Measurements from ENCODE around the gene CHST8.

Gene CHST8

DNA sequence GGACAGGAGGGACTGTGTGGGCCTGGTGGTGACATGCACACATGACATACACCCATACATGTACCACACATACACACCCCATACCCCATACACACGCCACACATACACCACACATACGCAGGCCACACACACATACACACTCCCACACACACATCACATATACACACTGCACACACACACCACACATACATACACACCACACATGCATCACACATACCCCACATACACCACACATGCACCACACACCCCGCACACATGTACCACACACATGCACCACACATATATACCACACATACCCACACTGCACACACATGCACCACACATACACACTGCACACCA is 98.4 kb downstream of the CHST8 start:
- no peak for DNase-seq

DNA sequence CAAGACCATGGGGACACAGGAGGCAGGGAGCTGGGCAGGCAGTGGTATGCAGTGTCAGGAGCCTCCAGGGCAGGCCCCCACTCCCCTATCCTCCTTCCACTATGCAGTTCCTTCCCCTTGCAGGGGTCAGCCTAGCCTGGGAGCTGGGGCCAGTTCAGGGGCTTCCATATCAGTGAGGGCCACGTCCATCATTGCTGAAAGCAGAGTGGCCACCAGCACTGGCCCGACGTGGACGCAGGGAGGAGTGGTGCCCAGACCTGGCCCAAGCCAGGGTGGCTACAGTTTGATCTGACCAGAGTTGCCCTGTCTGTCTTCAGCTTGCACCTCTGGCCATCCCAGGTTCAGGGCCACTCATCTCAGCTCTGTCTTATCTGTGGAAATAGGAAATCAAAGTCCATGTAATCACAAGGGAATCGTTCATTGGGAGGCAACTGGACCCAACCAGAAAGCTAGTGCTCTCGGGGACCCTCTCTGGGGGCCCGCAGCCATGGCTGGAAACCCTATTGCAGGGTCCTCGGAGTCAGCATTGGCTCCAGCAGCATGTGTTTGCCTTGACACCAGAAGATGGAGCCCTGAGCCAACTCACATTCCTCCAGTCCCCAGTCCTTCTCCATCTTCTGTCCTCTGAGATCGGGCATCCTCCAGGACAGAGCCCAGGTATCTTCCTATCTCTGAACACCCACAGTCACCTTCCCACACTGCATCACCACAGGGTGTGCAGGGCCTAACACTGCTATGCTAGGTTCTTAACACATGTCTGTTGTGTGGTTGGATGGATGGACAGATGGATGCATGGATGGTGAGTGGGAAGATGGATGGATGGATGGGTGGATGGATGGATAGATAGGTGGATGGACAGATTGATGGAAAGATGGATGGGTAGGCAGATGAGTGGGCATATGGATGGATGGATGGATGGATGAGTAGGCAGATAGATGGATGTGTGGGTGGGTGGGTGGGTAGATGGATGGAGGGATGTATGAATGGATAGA is 99.2 kb downstream of the CHST8 start:
- no peak for DNase-seq

DNA sequence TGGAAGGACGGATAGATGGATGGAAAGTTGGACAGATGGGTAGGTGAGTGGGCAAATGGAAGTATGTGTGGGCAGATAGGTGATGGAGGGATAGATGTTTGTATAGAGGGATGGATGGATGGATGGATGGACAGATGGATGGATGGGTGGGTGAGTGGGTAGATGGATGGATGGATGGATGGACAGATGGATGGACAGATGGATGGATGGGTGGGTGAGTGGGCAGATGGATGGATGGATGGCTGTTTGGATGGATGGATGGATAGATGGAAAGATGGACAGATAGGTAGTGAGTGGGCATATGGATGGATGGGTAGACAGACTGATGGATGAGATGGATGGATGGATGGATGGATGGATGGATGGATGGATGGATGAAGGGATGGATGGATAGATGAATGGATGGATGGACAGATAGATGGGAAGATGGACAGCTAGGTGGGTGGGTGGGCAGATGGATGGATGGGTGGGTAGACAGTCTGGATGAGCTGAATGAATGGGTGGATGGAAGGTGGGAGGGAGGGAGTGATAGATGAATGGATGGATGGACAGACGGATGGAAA is 100.1 kb downstream of the CHST8 start:
- no peak for DNase-seq

DNA sequence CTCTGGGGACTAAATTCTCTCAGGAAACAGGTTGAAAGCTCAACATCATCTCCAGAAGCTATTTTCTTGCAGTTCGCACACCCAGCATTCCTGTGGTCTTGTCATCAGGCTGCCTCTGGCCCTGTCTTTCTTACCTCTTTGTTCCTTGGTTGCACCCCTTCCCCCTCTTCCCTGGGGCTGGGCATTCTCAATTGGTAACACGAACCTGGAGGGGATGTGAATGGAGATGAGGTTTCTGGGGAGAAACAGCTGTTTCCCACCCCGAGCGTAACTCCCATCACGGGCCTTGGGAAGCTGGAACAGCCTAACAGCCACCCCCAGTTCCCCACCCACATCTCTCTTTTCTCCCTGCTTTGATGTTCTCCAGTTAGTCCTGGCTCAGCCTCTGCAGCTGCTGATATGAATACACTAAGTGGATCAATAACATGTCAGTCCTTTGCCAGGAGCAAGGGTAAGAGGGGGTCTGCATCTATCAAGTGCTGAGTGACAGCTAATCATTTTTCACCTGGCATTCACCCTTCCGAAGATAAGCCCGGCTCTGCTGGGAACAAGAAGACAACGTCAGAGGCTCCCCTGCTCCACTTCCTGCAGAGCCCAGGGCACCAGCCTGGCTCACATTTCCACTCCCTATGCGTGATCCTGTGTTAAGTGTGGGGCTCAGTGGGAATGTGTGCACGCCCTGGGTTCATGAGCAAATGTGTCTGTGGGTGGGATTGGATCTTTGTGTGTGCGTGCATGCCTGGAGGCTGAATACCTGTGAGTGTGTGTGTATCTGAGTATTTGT is 100.9 kb downstream of the CHST8 start:
- DNase-seq = no peak

DNA sequence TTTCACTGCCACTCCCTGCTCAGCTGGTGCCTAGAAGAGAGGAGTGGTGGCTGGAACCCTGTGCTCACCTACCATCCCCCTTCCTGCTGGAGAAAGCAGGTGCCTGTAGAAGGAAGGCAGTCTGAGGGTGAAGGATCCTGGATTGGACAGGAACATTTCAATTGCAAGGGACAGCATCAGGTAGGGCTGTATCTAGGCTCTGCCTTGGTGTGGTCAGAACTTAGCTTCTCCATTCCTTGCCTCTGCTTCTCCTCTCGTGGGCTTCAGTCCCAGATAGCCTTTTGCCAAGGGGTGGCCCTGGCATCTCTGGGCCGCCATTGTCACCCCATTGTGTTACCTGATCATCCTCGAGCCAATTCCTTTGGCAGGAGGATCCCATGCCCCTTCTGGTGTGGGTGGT is 101.8 kb downstream of the CHST8 start:
- DNase-seq = no peak

DNA sequence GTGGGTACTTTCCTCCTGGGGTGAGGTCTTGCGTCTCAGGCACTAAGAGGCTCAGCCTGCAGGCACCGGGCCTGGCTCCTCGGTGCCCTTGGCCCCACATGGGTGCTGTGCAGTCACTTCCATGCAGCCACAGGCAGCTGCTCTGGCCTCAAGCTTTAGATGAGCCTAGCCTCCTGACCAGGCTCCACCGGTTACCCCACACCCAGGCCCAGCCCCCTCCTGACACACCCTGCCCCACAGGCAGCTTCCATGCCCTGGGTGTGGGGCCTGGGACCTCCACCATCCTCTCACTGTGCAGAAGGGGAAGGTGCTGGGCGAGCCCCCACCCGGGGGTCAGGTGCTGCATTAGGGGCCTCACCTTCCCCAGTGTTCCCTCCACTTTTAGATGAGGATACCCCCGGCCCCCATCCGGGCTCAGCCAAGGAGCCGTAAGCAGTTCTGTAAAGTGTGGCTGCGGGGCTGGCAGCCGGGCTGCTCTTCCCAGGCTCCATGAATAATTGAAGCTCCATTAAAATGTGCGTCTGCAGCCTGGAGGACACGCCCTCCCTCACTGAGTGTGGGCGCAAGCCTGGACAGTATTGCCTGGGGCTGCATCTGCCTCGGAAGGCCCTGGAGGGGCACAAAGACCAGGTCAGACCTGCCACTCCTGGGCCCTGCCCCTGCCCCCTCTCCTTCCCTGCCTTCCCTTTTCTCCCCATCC is 102.4 kb downstream of the CHST8 start:
- no peak for DNase-seq

DNA sequence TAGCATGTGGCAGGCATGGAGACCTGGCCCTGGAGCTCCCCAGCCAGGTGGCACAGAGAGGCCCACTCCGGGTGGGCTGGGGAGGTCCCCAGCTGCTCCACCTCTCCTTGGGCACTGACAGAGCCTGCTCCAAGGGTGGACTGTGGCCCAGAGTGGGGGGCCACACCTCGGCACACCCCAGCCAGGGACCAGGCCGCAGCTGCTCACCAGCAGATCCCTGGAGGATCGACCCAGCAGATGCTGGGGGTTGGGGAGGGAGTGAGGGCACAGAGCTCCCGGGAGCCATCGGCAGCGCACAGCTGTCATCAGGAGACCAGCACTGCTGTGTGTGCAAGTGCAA is 102.9 kb downstream of the CHST8 start:
- DNase-seq = no peak

DNA sequence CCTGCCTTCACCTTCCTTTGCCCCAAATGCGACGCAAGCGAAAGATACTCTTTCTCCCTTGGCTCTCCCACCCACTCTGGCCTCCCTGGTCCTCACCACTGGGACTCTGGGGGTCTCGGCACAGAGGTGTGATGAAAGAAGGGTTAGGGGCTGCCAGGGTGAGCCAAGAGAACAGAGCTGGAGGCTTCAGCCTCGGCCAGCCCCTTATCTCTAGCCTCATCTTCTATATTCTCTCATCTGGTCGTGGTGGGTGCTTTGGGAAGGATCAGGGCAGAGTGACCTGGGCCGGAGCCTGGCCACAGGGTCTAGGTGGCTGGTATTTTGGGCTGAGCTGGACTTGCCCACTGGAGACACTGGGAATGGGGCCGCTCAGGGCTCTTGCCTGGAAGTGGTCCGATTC is 103.8 kb downstream of the CHST8 start:
- DNase-seq = no peak

DNA sequence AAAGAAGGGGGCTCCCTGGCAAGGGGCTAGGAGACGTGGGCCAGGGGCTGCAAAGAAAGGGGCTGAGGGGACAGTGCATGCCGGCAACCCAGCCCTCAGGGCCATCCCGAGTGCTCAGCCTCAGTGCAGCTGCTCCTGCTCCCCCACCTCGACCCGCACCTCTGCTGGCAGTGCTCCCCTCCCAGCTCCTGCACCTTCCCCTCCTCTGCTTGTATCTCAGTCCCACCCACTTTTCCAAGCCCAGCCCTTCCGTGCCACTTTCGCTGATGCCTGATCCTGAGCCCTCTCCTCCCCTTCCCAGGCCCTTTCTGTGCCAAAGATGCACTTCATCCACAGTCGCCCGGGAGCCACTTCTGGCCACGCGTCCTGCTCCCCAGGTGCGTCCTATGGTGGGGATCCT is 105.0 kb downstream of the CHST8 start:
- no peak for DNase-seq

DNA sequence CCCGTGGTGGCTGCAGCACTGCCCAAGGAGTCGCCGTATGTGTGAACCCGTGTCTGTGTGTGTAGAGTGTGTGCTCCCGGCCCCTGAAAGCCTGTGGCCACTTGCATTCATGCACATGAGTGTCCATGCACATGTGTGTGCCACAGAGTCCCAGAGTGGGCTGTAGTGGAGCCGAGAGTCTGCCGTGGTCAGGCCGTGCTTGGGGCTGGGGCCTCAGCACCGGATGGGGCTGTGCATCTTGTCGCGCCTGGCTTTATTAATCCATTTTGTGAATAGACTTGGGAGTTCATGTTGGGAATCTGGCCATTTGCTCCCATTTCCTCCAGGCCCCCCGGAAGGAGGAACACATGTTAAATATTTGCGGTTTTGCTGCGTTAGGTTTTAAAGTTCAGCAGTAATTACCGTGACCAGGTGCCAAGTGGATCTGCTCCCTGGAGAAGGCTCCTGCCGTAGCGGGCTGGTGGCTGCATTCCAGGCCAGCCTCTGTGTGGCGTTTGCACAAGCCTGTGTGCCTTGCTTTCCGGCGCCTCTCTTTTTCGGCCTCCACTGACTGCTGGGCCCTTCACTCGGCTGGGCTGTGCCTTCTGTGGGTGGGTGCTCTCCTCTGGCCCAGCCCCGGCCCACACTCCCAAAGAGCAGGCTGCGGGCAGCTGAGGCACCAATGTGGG is 105.7 kb downstream of the CHST8 start:
- DNase-seq = no peak

DNA sequence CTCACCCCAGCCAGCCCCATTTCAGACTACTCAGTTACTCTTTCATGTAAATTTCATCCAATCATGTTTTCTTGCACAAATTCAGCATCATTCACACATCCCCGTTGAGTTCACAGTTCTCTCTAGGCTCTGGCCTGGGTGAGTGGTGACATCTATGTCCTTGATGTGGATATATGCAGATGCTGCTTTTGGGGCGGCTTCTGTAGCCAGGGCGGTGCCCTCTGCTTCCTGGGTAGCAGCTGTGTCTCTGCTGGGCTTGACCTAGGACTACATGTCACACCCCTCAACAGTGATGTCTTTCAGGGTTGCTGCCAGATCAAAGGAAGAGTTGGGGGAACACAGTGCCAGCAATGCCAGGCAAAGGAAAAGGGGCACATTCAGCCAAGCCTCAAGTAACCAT is 106.4 kb downstream of the CHST8 start:
- DNase-seq = no peak

DNA sequence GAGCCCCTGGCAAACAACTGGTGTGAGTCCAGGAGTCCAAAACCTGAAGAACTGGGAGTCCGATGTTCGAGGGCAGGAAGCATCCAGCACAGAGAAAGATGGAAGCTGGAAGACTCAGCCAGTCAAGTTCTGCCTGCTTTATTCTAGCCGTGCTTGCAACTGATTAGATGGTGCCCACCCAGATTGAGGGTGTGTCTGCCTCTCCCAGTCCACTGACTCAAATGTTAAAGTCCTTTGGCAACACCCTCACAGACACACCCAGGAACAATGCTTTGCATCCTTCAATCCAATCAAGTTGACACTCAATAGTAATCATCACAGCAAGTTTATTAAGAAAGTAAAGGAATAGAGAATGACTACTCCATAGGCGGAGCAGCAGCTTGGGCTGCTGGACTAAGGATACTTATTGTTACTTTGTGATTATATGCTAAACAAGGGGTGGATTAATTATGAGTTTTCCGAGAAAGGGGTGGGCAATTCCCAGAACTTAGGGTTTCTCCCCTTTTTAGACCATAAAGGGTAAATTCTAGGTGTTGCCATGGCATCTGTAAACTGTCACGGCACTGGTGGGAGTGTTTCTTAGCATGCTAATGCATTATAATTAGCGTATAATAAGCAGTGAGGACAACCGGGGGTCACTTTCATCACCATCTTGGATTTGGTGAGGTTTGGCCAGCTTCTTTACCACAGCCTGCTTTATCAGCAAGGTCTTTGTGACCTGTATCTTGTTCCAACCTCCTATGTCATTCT is 109.3 kb downstream of the CHST8 start:
- no peak for DNase-seq

DNA sequence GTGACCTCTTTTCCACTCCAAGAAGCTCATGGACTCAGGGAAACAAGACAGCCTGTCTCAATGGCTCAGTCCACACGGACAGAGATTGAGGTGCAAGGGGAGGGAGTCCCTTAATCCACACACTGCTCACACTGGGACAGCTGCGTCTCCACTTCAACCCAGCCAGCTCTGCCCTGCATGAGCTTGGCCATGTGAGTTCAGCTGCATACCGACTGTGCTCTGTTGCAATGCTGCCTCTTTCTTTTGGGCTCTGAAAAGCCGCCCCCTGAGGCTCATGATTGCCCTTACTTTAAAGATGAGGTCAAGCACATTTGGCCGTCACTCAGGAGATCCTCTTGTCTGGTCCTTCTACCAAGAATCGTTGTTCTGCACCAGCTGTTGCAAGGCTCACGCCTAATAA is 110.1 kb downstream of the CHST8 start:
- no peak for DNase-seq

DNA sequence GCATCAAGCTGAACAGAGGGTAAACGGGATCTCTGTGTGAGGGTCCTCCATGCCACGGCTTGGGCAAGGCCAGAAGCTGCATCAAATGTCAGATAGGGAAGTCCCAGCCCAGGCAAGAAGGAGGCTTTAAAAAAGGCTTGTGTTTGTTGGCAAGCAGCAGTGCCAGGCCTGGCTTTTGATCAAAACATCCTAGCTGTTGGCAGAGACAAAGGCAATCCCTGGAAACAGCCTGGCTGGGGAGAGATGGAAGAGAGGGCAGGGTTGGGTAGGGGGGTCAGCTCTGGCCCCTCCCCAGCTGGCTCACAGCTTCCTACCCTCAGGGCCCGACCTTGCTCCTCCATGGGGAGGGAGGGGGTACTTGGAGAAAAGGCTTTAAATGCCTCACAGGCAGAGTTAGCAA is 113.2 kb downstream of the CHST8 start:
- no peak for DNase-seq

DNA sequence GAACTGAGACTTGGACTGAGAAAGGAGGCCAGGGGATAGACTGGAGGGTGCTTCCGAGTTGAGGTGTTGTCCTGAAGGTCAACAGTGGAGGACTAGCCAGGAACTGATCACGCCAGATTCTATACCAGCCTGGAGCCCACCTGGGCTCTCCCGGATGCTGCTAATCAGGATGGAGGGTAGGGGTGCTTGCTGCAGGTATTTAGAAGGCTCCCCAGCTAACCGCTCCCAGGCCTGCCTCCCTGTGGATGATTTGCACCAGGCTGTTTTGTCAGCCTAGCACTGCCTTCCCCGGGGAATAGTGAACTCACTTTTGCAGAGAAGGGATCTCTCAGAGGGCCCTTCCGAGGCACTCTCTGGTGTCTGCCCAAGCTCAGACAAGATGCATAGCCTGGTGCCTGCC is 114.4 kb downstream of the CHST8 start:
- DNase-seq = no peak

DNA sequence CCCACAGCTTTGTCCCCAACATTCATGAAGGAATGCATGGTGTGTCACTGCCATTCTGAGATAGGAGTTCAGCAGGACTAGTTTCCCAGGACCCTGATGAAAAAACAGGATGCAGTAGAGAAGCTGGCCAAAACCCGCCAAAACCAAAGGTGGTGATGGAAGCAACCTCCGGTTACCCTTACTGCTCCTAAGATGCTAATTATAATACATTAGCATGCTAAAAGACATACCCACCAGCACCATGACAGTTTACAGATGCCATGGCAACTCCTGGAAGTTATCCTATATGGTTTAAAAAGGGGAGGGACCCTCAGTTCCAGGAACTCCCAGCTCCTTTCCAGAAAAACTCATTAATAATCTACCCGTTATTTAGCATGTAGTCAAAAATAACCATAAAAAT is 115.0 kb downstream of the CHST8 start:
- DNase-seq = no peak

DNA sequence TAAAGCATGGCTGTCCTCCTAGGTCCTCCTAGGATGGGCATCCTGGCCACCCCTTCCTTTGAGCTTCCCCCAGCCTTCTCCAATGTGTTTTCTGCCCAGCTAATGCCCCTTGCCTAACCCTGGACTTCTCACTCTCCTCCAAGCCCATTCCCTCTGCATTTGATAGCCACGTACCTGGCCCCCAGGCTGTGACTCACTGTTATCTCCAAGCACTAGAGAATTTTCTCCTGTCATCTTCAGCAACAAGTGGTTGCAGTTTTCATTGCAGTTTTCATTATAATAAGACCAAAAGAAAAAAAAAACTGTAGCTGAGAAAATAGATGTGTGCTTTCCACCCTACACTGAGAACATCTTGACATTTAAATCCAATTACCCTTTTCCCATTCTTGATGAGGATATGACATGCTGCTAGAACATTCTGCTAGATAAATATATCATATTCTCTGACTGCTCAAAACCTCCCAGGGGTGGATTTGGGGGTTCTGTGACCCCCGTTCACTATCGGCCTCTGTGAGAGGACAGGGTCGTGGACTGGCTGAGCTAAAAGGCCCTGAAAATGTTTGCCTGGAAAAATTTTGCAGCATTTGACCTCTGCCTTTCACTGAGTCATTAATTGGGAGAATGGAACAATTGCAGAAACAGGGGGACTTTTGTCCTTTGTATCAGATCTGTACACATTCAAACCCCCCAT is 116.1 kb downstream of the CHST8 start:
- no peak for DNase-seq

DNA sequence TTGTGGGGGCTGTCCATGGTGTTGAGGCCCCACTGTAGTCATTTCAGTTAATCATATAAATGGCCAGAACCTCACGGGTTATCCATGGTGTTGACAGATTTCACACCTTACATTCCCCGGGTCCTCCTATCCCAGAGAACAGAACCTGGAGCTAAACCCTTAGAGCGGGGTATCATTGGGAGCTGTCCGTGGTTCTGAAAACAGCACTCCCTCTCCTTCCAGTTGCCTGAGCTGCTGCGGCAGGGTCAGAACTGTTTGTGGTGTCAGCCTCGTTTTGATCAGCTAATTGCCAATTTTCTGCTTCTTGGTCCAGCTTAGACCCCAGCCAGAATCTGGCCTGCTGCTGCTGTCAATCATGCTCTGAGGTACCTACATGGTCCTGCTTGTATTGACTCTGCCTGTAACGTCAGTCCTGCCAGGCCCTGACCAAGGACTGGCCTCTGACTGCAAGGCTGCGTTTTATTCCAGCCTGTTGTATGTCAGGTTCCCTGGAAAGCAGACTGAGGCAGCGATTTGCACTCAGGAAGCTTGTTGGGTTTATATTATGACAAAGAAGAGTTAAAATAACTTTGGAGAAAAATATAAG is 119.2 kb downstream of the CHST8 start:
- peak; percentile 3 for DNase-seq

DNA sequence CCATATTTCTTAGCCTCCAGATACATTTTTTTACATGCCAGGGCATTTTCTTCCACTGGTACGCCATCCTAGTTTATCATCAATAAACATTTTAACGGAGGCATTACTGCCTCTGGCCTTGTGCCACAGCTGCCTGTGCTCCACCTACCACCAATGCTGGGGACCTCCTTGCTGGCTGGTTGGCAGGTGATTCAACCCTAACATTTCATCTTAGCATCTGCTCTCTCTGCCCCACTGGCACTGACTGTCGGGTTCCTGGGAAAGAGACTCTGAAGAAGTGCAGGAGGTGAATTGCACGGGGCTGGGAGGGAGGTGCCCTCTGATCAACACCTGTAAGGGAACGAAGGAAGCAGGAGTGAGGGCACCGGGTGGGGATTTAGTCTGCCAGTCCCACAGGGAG is 123.5 kb downstream of the CHST8 start:
- no peak for DNase-seq

DNA sequence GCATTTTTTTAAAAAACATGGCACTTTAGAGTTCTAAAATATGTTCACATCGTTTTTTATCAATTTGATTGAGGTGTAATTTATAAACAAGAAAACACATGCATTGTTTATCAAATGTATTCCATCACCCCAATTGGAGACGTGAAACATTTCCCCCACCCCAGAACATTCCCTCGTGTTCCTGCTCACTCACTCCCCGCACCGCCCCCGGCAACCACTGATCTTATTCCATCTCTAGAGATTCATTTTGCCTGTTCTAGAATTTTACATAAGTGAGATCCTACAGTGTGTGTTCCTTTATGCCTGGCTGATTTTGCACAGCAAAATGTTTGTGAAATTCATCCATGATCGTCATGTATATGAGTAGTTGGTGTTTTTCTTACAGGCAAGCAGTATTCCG is 124.4 kb downstream of the CHST8 start:
- DNase-seq = no peak

DNA sequence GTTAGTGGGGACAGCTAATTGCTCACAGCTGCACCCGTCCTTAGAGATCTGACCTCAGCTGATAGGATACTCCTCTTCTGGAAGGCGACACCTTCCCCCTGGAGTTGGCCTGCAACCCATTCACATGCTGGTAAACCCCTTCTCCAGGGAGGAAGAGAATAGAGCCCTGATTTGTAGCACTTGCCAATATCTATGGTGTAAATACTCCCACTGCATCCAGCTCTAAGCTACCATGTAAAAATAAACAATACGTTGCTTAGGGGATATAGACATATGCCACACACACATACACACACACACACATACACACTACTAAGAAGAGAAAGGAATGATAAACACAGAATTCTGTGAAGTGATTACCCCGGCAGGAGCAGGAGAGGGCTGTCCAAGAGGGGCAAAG is 125.5 kb downstream of the CHST8 start:
- no peak for DNase-seq

All from CD4-positive, alpha-beta T cell treated with Interleukin-21 for 1 hour (primary cell).